Hematopoietic multipotent progenitor cell treated with erythropoietin and hydrocortisone succinate and interleukin-3 and kit ligand, for 15 days (in vitro differentiated cells): ENCODE results near the gene PIH1D2.
"Not testable (repeated sequence)": the region's sequence is repeated elsewhere in the genome, so short reads cannot be mapped to it uniquely, and the experiment has no call there.

Experiments
- DNase-seq: peaks from one replicate; pipeline ENCODE4 v3.0.0-alpha.2; 2015; ENCODE audit warnings: low spot score

PIH1D2 gene

DNA sequence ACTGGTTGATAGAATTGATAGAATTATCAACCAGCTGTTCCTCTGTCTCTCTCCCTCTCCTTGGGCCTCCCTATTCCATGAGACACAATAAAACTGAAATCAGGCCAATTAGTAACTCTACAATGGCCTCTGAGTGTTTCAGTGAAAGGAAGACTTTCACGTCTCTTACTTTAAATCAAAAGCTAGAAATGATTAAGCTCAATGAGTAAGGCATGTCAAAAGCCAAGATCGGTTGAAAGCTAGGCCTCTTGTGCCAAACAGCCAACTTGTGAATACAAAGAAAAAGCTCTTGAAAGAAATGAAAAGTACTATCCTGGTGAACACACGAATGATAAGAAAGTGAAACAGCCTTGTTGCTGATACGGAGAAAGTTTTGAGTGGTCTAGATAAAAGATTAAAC lies 16.6 kb downstream of the PIH1D2 start:
- no peak for DNase-seq

- no peak for DNase-seq
Measured at GRCh38 chr11:112051768-112052167, 22.0 kb downstream of the PIH1D2 start.

GRCh38 chr11:112050721-112051120 lies 23.1 kb downstream of the PIH1D2 start:
- DNase-seq = no peak

GRCh38 chr11:112049777-112050176 lies 24.0 kb downstream of the PIH1D2 start:
- DNase-seq = no peak

DNA sequence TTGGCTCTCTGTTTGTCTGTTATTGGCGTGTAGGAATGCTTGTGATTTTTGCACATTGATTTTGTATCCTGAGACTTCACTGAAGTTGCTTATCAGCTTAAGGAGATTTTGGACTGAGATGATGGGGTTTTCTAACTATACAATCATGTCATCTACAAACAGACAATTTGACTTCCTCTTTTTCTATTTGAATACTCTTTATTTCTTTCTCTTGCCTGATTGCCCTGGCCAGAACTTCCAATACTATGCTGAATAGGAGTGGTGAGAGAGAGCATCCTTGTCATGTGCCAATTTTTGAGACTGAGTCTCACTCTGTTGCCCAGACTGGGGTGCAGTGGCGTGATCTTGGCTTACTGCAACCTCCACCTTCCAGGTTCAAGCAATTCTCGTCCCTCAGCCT lies 25.6 kb downstream of the PIH1D2 start:
- DNase-seq = not testable (repeated sequence)

GRCh38 chr11:112046647-112047046 lies 27.2 kb downstream of the PIH1D2 start:
- DNase-seq = not testable (repeated sequence)

GRCh38 chr11:112044961-112045360 lies 28.9 kb downstream of the PIH1D2 start:
- DNase-seq = no peak

DNA sequence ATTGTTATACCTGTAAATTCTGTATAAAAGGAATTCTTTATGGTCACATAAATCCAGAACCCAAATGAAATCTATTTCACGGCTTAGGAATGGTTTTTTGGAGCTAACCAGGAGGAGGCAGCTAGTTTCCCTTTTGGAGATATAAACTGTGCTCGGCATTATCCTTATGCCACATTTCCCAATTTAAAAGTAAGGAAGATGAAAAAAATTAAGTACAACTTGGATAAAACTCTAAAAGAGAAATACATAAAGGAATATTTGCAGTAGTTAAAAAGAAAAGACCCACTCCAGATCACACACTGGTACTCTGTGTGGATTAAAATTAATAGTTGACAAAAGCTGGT lies 30.9 kb downstream of the PIH1D2 start:
- DNase-seq = no peak

GRCh38 chr11:112042161-112042960 lies 31.5 kb downstream of the PIH1D2 start:
- DNase-seq = no peak

DNA sequence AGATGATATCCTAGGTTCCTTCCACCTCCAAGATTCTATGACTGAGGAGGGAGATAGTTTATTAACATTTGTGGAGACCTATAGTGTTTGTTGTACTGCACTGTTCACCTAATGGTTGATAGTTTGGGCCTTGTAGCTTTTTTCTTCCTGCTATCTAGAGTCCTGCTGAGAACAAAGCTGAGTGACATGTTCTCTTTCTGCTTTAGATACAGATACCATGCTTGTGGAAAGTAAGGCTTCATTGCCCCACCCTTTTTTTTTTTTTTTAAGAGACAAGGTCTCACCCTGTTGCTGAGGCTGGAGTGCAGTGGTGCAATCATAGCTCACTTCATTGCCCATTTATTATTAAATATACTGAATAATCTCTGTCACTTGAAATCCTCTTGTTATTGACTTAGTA lies 36.3 kb downstream of the PIH1D2 start:
- no peak for DNase-seq

GRCh38 chr11:112033902-112034301 lies 39.9 kb downstream of the PIH1D2 start:
- DNase-seq = no peak

- DNase-seq = no peak
Measured at GRCh38 chr11:112029460-112029859, 44.4 kb downstream of the PIH1D2 start.

- DNase-seq = not testable (repeated sequence)
Measured at GRCh38 chr11:112026784-112027410, 46.9 kb downstream of the PIH1D2 start.

DNA sequence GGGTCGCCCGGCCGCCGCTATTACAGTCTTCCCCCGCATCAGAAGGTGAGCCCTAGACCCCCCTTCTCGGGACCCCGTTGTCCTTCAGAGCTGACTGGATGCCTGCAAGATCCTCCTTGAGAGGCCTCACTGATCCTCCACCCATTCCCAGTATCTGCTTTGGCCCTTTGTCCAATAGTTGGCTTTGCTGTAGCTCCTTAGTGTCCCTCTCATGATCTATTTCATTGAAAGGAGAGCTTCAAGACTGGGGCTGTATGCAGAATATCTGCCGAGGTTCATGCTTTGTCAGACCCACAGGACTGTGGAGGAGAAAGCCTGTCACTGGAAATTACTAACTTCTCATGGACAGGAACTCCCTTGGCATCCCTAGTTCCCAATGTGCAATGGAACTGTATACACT lies 48.1 kb downstream of the PIH1D2 start:
- DNase-seq = peak; percentile 14

- DNase-seq = peak; percentile 79
Measured at GRCh38 chr11:112024773-112025678, 48.8 kb downstream of the PIH1D2 start, which contains the start of gene DLAT. TSS of gene DLAT (plus strand) at chr11:112025408. CDS start at chr11:112025473, 65 bp downstream.

GRCh38 chr11:112024178-112024772 lies 49.5 kb downstream of the PIH1D2 start:
- DNase-seq = peak; percentile 28

DNA sequence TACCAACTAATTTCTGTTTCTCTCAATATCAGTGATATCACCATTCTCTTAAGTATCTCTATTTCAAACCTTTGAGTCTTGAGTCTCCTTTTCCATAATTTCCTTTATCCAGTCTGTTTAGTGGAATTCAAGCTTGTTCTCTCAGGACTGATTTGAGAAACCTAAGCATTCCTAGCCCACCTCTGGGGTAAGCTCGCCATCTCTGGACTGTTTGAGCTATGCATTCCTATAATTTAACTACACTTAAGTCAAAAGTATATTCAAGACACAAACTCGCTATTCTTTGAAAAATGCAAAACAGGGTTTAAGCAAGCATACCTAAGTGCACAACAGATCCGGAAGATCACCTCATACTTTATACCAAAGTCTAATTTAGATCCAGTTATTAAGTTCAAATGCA lies 50.7 kb downstream of the PIH1D2 start:
- no peak for DNase-seq

- DNase-seq = no peak
Measured at GRCh38 chr11:112019066-112019465, 54.8 kb downstream of the PIH1D2 start.
